GM23338 (cell line): Measurements from ENCODE around the gene IGF2R. TPM values are rescaled to one million over a fixed set of nuclear protein-coding genes. Genes with fewer than 3 reads are reported as not detected.

ENCODE experiments used
- ATAC-seq: fragments of 200-7000 bp; cut with Tn5 transposase; 3 replicates; pipeline ENCODE4 v1.9.1; 2020
- DNase-seq: peaks from one replicate; pipeline ENCODE4 v3.0.0-alpha.2; 2015; ENCODE audit warnings: low spot score
- H2AFZ ChIP-seq: fragments of 200-600 bp; sonication (generic); 2 replicates; pipeline ENCODE4 v1.8.0; 2016; ENCODE audit warnings: antibody characterized with exemption, mild to moderate bottlenecking, moderate library complexity
- H3F3A ChIP-seq: fragments of 200-600 bp; sonication (generic); replicated peaks from 2 replicates; pipeline ENCODE4 v1.8.0; 2017; ENCODE audit warnings: antibody characterized with exemption, mixed run types, low read depth
- H3K27ac ChIP-seq: fragments of 200-600 bp; sonication (generic); 2 replicates; pipeline ENCODE4 v1.6.1; 2016; ENCODE audit warnings: low read depth
- H3K27me3 ChIP-seq: fragments of 200-600 bp; sonication (generic); 2 replicates; pipeline ENCODE4 v1.8.0; 2016; ENCODE audit warnings: mild to moderate bottlenecking, mixed run types, moderate library complexity; ENCODE audit not compliant: insufficient read depth
- H3K36me3 ChIP-seq: fragments of 200-600 bp; sonication (generic); 2 replicates; pipeline ENCODE4 v1.8.0; 2016; ENCODE audit warnings: mild to moderate bottlenecking; ENCODE audit not compliant: insufficient read depth
- H3K4me1 ChIP-seq: fragments of 200-600 bp; sonication (generic); 2 replicates; pipeline ENCODE4 v1.8.0; 2016; ENCODE audit warnings: mild to moderate bottlenecking, moderate library complexity; ENCODE audit not compliant: insufficient read depth
- H3K4me2 ChIP-seq: fragments of 200-600 bp; sonication (generic); 2 replicates; pipeline ENCODE4 v1.7.1; 2017; ENCODE audit warnings: mixed run types
- H3K4me3 ChIP-seq: fragments of 200-600 bp; sonication (generic); 2 replicates; pipeline ENCODE4 v1.6.1; 2016; ENCODE audit warnings: mixed run types
- H3K79me2 ChIP-seq: fragments of 200-600 bp; sonication (generic); replicated peaks from 2 replicates; pipeline ENCODE4 v1.8.0; 2017; ENCODE audit warnings: mild to moderate bottlenecking; ENCODE audit not compliant: insufficient read depth
- H3K9me2 ChIP-seq: fragments of 200-600 bp; sonication (generic); 2 replicates; pipeline ENCODE4 v1.8.0; 2017; ENCODE audit not compliant: insufficient read depth
- H4K20me1 ChIP-seq: fragments of 200-600 bp; sonication (generic); replicated peaks from 2 replicates; pipeline ENCODE4 v1.8.0; 2017; ENCODE audit warnings: mild to moderate bottlenecking; ENCODE audit not compliant: insufficient read depth
- H3K27ac Mint-ChIP-seq: 2 replicates; pipeline ENCODE4 v1.8.0; 2020; ENCODE audit warnings: inconsistent platforms, mild to moderate bottlenecking, moderate library complexity, mixed read lengths
- H3K27me3 Mint-ChIP-seq: 3 replicates; pipeline ENCODE4 v1.8.0; 2022; ENCODE audit warnings: low read depth, mild to moderate bottlenecking, moderate library complexity, mixed read lengths, inconsistent platforms; ENCODE audit not compliant: insufficient read depth, poor library complexity
- H3K36me3 Mint-ChIP-seq: 3 replicates; pipeline ENCODE4 v1.8.0; 2021; ENCODE audit warnings: low read depth, mild to moderate bottlenecking, inconsistent platforms, moderate library complexity, mixed read lengths
- H3K4me1 Mint-ChIP-seq: 3 replicates; pipeline ENCODE4 v1.8.0; 2020; ENCODE audit warnings: mild to moderate bottlenecking, inconsistent platforms, mixed read lengths
- H3K4me3 Mint-ChIP-seq: 3 replicates; pipeline ENCODE4 v1.8.0; 2021; ENCODE audit warnings: moderate library complexity, mild to moderate bottlenecking, inconsistent platforms, mixed read lengths
- H3K9me3 Mint-ChIP-seq: 3 replicates; pipeline ENCODE4 v1.8.0; 2020; ENCODE audit warnings: moderate library complexity, mild to moderate bottlenecking, inconsistent platforms, mixed read lengths
- CREB1 ChIP-seq: fragments of 250-450 bp; sonication (Bioruptor Pico); IDR thresholded peaks from 2 replicates; pipeline ENCODE4 v1.5.0; 2020; ENCODE audit warnings: low read depth, mild to moderate bottlenecking, moderate library complexity
- CTCF ChIP-seq, 2 experiments: fragments of 200-600 bp in 1 of 2; sonication (generic) in 1 of 2; conservative IDR thresholded peaks; 2 replicates each; pipeline versions ENCODE4 v1.5.1 to v1.6.1; 2016 to 2017; ENCODE audit warnings: antibody characterized with exemption in 2 of 2, low read depth in 2 of 2, mild to moderate bottlenecking in 2 of 2, moderate library complexity in 1 of 2
- ETS1 ChIP-seq: IDR thresholded peaks from 2 replicates; pipeline ENCODE4 v1.6.1; 2016; ENCODE audit warnings: antibody characterized with exemption
- EZH2 ChIP-seq: fragments of 200-600 bp; sonication (generic); IDR thresholded peaks from one replicate; pipeline ENCODE4 v1.8.0; 2017; ENCODE audit warnings: antibody characterized with exemption, mild to moderate bottlenecking, low read depth; ENCODE audit not compliant: unreplicated experiment
- EZH2phosphoT487 ChIP-seq: fragments of 200-600 bp; sonication (generic); IDR thresholded peaks from one replicate; pipeline ENCODE4 v1.8.1; 2018; ENCODE audit warnings: antibody characterized with exemption; ENCODE audit not compliant: unreplicated experiment
- NANOG ChIP-seq: IDR thresholded peaks from 2 replicates; pipeline ENCODE4 v1.6.1; 2016; ENCODE audit warnings: antibody characterized with exemption, borderline replicate concordance
- POLR2AphosphoS5 ChIP-seq: IDR thresholded peaks from 2 replicates; pipeline ENCODE4 v1.6.1; 2016; ENCODE audit warnings: antibody characterized with exemption, low read depth
- REST ChIP-seq: IDR thresholded peaks from one replicate; pipeline ENCODE4 v1.6.1; 2018; ENCODE audit warnings: antibody characterized with exemption; ENCODE audit not compliant: unreplicated experiment
- STAT1 ChIP-seq: IDR thresholded peaks from one replicate; pipeline ENCODE4 v1.6.1; 2016; ENCODE audit warnings: antibody characterized with exemption; ENCODE audit not compliant: unreplicated experiment
- ZNF114 ChIP-seq: fragments of 250-450 bp; sonication (Bioruptor Pico); IDR thresholded peaks from 2 replicates; pipeline ENCODE4 v1.5.0; 2020; ENCODE audit warnings: mild to moderate bottlenecking, moderate library complexity
- ZNF331 ChIP-seq: fragments of 250-450 bp; sonication (Bioruptor Pico); IDR thresholded peaks from 2 replicates; pipeline ENCODE4 v1.5.0; 2020; ENCODE audit warnings: low read depth, mild to moderate bottlenecking, moderate library complexity
- ZNF462 ChIP-seq: fragments of 250-450 bp; sonication (Bioruptor Pico); IDR thresholded peaks from 2 replicates; pipeline ENCODE4 v1.5.0; 2020; ENCODE audit warnings: mild to moderate bottlenecking, moderate library complexity
- polyA plus RNA-seq: library from polyadenylated mRNA; unstranded; fragments of >200 nt; fragmentation: Nextera tagmentation; extraction: Ambion mirVana; gene quantifications from 2 replicates; pipeline ENCODE4 v1.2.1, GENCODE V29; 2016
- total RNA-seq: library from RNA; depleted of rRNA; stranded (reverse); fragments of >200 nt; shearing (Covaris generic); gene quantifications from 2 replicates; pipeline ENCODE4 v1.2.3, GENCODE V29; 2014

Gene IGF2R
- total and polyA plus RNA-seq, 2 experiments from 2014 or later: 12.5 to 76.4 TPM

GRCh38 chr6:160093946-160094345 lies 125.1 kb downstream of the IGF2R start (continued):
- TF ChIP-seq ZNF114 (CRISPR knock-in tag): no peak

- H3K4me1 Mint-ChIP-seq: no peaks in the 10 kb centered on the region
- H3K27ac Mint-ChIP-seq: no peak overlapping the region
- Histone ChIP-seq H3K9me2 (no peaks in the 10 kb centered on the region), H3K4me1 (no peaks in the 10 kb centered on the region), H3K4me3 (no peak overlapping the region), H4K20me1 (no peaks in the 10 kb centered on the region; the same call in 1 of the 2 replicates), H3K79me2 (no peaks in the 10 kb centered on the region), H3K4me2 (no peak overlapping the region), H3K27ac (no peak overlapping the region), H3K36me3 (peaks cover 26% of the 10 kb centered on the region), H3F3A (no peaks in the 10 kb centered on the region), H2AFZ (no peak overlapping the region), H3K27me3 (no peaks in the 10 kb centered on the region)
- H3K27me3 Mint-ChIP-seq: peaks cover 6% of the 10 kb centered on the region
- H3K9me3 Mint-ChIP-seq: no peaks in the 10 kb centered on the region; the same call in 2 of the 3 replicates
- peaks cover 70% of the 10 kb centered on the region for H3K36me3 Mint-ChIP-seq
- no peak overlapping the region for H3K4me3 Mint-ChIP-seq
- no peak for TF ChIP-seq ZNF114 (CRISPR knock-in tag)
- TF ChIP-seq REST: no peak
- TF ChIP-seq ZNF462 (CRISPR knock-in tag): no peak
- TF ChIP-seq STAT1: no peak
- no peak for TF ChIP-seq EZH2phosphoT487
- TF ChIP-seq NANOG: no peak
- TF ChIP-seq ZNF331: no peak
- no peak for TF ChIP-seq EZH2
- no peak for TF ChIP-seq POLR2AphosphoS5
- TF ChIP-seq CTCF (conservative IDR thresholded peaks at IDR 0.05; ENCODE audit: low read depth in 2 of 2): no peak
- no peak for TF ChIP-seq CREB1
- TF ChIP-seq ETS1: no peak
- DNase-seq (no peak), ATAC-seq (no peak)
Measured at GRCh38 chr6:160095146-160095845, 126.4 kb downstream of the IGF2R start.
